ENCODE data around the gene OR10V1. TPM values are rescaled to one million over a fixed set of nuclear protein-coding genes. Genes with fewer than 3 reads are reported as not detected.

The OR10V1 gene
- total and polyA plus RNA-seq, 2 of the 4 experiments (the other 2 are of a cell fraction): not detected

DNA sequence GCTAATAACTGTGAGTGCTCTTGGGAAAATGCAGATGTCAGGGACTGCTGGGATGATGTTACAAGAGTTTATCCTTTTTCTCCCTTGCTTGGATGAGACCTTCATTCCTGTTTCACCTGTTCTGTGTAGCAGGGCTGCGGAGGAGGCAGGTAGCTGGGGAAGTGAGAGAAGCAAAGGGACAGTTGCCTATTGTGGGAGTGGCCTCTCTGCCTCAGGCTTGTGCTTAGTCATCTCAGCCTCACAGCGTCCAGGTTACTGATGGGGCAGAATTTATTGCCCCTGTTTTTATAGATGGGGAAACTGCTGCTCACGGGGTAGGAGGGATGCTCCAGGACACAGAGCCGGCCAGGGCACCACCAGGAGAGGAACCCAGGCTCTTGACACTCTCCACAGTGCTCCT lies 43.2 kb upstream of the OR10V1 start:
- no peak overlapping the region for H3K9ac ChIP-seq (ENCODE audit: low read depth, low read length)
- H3K56ac ChIP-seq (ENCODE audit: extremely low read depth, insufficient read depth, low read length): no peak overlapping the region
- H3K23ac ChIP-seq (ENCODE audit: low read depth, low read length): no peak overlapping the region
- H3K79me1 ChIP-seq (ENCODE audit: low read depth in 1 of 2, low read length in 2 of 2): peaks cover 0 to 23% of the 10 kb centered on the region in 2 experiments; a peak in 3 of 4 replicates
- peak overlapping the region; percentile 4 for H2AFZ ChIP-seq (replicated peaks; ENCODE audit: low read length, poor library complexity)
- no peak overlapping the region for H3K4ac ChIP-seq (ENCODE audit: low read depth, low read length)
- H3K4me2 ChIP-seq (ENCODE audit: low read depth, low read length): no peak overlapping the region; the same call in 1 of the 2 replicates
- no peak for ATAC-seq (ENCODE audit: low read depth)
- H3K9me1 ChIP-seq (ENCODE audit: insufficient read depth, low read length): peaks cover 5% of the 10 kb centered on the region; the same call in 1 of the 2 replicates
- H3K14ac ChIP-seq (replicated peaks; ENCODE audit: low read depth, low read length): no peak overlapping the region
- BruUV-seq (replicated peaks): no TSS peak
- DNase-seq: peak; percentile 15
- no peak overlapping the region for H3K27ac ChIP-seq (ENCODE audit: insufficient read depth, low read length)
- H2BK20ac ChIP-seq (ENCODE audit: low read depth, low read length): 0 out of 2 replicates have a peak overlapping the region, but pooled peaks have one; percentile 16
- H4K8ac ChIP-seq (ENCODE audit: low read depth in 2 of 2, low read length in 2 of 2): no peak overlapping the region
- POLR2A ChIA-PET (ENCODE audit: unreplicated experiment): no interaction called here
- WGBS, 2 experiments (ENCODE audit: extremely low coverage in 2 of 2, insufficient read length in 1 of 2): 20% methylated on average over 1 of the region's 4 CpGs; no CpG with 5 or more reads in 1 of the 2 experiments
- no peaks in the 10 kb centered on the region for H3K9me3 ChIP-seq (ENCODE audit: control insufficient read depth, insufficient read depth, low read length)
- no peak overlapping the region for H4K91ac ChIP-seq (ENCODE audit: insufficient read depth, low read depth, low read length)
- H2AK9ac ChIP-seq (replicated peaks; ENCODE audit: low read depth, low read length, poor library complexity): no peak overlapping the region
- no peak overlapping the region for H2BK120ac ChIP-seq (ENCODE audit: low read depth, low read length)
- H4K20me1 ChIP-seq (ENCODE audit: insufficient read depth, low read length): peaks cover 9% of the 10 kb centered on the region; the same call in 1 of the 2 replicates
- no peak overlapping the region for H2BK5ac ChIP-seq (ENCODE audit: low read depth, low read length, poor library complexity, severe bottlenecking)
- no peak overlapping the region for H2BK15ac ChIP-seq (ENCODE audit: low read depth, low read length)
- CTCF ChIA-PET: interaction anchor here (1.4 to 1.8 kb wide), 2 partner anchors 21 to 45 kb away, joined by 3 to 5 read pairs; no protein-coding TSS in a partner anchor
- H3K36me3 ChIP-seq (ENCODE audit: control insufficient read depth, insufficient read depth, low read length): no peaks in the 10 kb centered on the region
- no peak overlapping the region for H2AK5ac ChIP-seq (ENCODE audit: low read depth, low read length)
- intact Hi-C loops (cut with micrococcal nuclease) (no loop called here), in situ Hi-C loops (cut with MboI; ENCODE audit: low sequenced_read_pairs) (loop anchor here (5.0 kb wide), 1 partner anchor 45 kb away; no protein-coding TSS in a partner anchor), dilution Hi-C loops (cut with HindIII; ENCODE audit: low sequenced_read_pairs, unreplicated experiment) (no loop called here)
- no peaks in the 10 kb centered on the region for H3K27me3 ChIP-seq (ENCODE audit: control insufficient read depth, insufficient read depth, low read length)
- H3K18ac ChIP-seq (ENCODE audit: low read depth, low read length): no peak overlapping the region
- H3K4me1 ChIP-seq (ENCODE audit: control insufficient read depth, insufficient read depth, low read length): peaks cover 5% of the 10 kb centered on the region
- no peak overlapping the region for H3K4me3 ChIP-seq (ENCODE audit: insufficient read depth, low read depth, low read length)
- no peak overlapping the region for H4K5ac ChIP-seq (ENCODE audit: low read depth, low read length)
- TF ChIP-seq NFE2L2 (IDR thresholded peaks at IDR 0.05; ENCODE audit: low read depth, low read length): 0 out of 2 replicates have a peak, but pooled peaks have one; percentile 9
- no peak for TF ChIP-seq POLR2A (IDR thresholded peaks at IDR 0.05; ENCODE audit: low read depth, low read length)
